GM20431 (cell line): ENCODE measurements around the gene SLC6A12.

Experiments used
- in situ Hi-C: fragments of 300-500 bp; cut with MseI, MboI; formaldehyde crosslinking; loops from one replicate; pipeline ENCODE4 v1.15.0; 2020; ENCODE audit warnings: low sequenced_read_pairs; ENCODE audit not compliant: unreplicated experiment

Gene SLC6A12

DNA sequence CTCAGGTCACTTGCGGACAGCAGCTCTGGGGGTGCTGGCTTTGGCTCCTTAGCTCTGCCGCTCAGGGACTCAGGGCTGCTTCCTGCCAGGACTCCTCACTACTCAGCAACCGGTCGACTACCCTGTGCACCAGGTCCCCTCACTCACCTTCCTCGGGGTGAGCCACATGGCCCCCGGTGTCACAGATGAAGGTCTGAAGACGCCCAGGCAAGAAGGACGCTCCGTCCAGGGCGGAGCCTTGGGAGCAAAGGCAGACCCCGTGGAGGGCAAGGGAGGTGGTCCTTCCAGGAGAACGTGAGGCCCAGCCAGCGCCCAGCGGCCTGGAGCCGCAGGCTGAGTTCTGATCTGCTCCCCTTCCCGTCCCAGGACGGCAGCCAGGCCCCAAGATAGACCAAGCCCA is 32.0 kb downstream of the SLC6A12 start:
- in situ Hi-C loops, result no loop called here

DNA sequence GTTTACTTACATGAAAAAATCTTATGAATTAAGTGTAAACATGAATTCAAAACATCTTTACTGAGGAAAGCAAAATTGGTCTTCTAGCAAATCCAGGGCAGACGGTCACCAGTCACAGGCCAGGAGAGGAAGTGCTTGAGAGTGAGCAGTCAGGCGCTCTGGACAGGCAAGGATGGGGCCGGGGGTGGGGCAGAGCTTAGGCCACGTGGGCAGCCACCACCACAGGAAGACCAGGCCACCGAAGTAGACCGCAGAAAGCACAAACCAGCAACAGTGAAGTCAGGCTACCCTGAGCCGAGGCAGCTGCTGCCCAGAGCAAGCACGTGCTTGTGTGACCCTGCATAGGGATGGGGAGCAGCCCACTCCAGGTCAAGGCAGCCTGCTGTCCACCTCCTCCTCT is 33.5 kb downstream of the SLC6A12 start:
- in situ Hi-C loops, result no loop called here

DNA sequence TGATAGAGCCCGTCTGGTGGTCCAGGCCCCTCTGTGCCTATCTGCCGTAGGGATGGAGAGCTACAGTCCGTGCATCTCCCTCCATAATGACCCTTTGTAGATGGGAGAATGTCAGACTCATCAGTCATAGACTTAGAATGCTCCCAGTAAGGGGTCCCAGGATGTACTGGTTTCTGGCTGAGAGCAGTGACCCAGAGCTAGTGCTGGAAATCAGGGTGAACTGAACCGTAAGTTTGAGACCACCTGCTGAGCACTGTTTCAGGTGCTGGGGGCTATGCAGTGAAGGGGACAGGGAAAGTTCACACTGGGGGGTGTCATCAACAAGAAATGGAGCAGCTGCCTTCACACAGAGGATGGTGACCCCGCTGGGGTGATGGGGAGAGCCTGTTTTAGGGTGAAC is 34.1 kb downstream of the SLC6A12 start:
- in situ Hi-C loops, result no loop called here

DNA sequence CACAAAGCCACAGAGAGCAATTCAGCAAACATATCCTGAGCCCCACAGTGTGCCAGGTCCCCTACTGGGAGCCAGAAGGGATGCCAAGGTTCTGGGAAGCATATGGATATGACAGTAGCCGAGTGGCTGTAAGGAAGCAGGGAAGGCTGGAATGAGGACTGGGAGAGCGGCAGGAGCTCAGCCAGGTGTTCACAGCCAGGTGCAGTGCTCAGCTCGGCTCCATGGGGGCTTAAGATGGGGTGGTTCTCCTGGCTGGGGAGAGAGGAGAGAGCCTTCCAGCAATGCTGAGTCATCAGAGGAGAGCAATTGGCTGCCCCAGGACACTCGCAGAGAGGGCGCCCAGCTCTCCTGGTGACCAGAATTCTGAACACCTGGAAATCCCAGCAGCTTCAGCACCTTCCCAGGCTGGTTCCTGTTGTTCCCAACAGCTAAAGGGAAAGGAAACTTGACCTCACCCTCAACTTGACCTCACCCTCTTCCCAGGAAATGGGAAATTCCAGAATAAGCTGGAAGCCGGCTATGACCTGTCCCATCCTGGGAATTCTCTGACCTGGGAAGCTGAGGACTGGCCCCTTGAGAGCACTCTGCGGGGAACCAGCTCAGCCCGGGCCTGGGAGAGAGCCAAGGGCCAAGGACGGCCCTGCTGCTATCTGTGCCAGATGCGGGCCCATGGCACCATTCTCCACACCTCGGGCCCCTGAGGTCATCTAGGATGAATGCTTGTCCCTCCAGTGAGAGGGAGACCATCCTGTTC is 34.6 kb downstream of the SLC6A12 start:
- in situ Hi-C loops, result no loop called here

DNA sequence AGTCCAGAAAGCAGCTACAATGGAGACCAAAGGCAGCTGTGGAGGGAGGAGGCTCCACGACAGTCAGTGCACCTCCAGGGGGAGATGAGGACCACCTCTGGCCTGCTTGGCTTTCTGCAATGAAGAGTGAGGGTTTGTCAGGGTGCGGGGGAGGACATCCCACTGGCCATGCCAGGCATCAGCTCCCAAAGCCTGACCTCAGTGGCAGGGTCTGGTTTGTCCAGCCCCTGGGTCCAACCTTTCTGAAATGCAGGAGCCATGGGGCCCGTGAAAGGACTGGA is 35.2 kb downstream of the SLC6A12 start:
- in situ Hi-C loops, result no loop called here

DNA sequence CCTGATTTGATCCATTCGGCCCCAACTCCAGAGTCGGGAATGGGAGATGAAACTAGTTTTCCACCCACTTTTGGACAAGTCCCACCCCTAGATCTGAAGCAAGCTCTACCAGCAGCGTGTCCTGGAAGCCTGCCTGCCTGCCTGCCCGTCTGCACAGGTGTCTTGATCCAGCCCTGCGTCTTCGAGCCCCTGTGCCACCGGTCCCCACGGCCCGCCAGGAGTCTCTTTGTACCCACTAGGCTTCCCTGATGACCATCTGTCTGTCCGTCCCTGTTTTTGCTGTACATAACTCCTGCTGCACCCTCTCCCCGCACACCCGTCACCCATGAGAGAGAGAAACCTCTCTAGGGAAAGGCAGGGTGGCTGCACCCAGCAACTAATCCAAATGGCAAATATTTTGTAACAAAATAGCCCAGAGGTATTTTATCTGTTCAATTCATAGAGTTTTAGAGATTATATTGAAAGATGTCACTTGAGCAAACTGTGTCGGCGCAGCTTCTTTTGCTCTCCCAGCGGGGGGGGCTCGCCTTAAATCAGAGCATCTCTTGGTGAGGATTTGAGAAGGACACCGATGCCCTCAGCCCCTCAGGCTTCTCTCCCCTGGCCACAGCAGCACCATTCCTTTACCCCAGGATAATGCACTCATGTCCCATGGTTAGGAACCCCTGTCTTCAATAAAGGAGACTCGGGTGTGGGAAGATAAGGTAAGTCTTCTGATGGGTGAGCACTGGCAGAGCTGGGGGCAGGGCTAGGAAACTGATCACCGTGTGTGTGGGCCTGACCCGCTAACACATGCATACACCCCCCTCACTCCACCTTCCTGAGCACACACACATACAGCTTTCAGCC is 35.8 kb downstream of the SLC6A12 start:
- in situ Hi-C loops, result no loop called here

DNA sequence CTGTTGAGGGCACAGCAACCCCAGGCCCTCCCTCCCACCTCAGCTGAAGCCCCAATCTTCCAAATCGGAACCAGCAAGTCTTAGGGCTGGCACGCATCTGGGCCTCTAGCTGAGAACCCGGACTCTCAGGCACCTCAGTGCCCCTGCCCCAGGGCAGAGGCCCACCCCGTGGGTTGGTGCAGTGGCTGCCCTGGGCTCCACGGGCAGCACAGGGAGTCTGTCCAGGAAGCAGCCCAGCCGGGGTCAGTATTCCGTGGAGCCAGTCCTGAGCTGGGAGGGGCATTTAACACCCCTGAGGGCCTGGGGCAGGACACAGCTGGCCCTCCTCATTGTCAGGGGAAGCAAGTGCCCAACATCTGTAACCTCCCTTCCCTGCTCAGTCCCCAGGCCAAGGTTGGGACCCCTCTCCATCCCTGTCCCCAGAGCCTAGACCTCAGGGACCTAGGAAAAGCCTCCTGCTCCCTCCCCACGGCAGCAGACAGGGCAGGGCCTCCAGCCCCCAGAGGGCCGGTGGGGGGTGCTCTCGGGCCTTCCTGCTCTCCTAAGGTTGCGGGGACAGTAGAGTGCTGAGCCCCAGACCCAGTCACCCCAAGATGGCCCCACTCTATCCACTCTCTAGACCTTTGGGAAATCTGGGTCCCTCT is 36.5 kb downstream of the SLC6A12 start:
- in situ Hi-C loops, result no loop called here

DNA sequence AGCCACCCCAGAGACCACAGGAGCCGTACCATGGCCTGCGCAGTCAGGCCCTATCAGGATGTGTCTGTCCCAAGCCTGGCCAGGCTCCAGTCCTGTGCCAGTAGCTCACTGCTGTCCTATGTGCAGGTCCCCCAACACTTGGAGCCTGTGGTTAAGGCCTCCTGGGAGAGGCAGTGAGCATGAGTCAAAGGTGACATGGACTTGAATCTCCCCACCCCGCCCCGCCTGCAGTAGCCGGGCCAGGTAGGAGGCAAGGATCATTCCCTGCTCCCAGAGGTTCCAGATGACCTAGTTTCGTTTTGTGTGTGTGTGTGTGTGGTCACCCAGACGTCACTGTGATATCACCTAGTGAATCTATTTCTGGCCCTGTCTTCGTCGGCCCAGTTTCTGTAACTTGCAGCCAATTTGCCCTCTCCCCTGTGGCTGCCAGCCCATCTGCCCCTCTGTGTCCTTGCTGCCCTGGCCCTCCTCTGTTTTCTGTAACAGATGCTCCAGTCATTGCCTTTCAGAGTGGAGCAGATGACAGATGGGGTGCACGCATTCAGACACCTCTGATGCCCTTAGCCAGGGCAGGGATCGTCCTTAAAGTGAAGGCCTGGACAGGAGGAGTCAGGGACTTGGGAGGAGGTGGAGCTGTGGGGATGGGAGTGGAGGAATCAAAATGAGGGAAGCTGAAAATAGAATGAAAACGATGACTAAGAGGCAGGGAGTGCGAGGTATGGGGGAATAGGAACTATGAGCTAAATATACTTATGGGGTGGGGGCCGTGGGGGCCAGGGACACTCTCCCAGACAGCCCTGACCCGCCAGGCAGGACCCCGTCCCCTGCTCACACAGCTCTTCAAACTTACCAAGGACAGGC is 37.4 kb downstream of the SLC6A12 start:
- in situ Hi-C loops, result no loop called here

DNA sequence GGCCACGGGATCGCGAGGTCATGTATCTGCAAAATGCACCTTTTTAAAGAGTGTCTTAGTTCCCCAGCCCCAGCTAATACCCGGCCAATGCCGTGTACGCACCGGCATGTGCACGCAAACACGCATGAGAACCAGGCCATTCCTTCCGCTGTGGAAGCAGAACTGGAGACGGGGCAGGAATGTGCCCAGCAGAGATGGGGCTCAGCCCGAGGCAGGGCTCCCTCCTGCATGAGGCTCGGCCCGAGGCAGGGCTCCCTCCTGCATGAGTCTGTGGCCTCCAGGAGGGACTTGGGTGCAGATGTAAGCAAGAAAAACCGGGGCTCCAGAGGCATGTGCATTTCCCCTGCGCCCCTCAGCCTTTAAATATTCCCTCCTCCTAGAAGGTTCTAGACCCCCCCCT is 38.2 kb downstream of the SLC6A12 start:
- in situ Hi-C loops, result no loop called here

DNA sequence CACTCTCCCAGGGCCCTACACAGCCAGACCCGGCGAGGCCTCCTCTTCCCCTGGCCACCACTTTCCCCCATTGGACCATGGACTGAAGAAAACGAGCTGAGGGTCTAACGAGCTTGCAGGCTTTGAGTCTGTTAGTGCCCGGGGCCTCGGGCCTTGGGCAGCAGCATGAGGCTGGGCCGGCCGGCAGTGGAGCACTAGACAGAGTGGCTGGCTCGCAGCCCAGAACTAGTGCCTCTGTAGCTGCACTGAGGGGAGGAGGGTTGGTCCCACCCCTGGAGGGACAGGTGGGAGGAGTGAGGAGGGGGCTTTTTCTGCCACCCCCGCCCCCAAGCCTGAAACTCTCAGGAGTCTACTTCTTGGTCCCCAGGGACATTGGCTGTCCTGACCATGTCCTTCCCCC is 38.7 kb downstream of the SLC6A12 start:
- in situ Hi-C loops, result no loop called here

DNA sequence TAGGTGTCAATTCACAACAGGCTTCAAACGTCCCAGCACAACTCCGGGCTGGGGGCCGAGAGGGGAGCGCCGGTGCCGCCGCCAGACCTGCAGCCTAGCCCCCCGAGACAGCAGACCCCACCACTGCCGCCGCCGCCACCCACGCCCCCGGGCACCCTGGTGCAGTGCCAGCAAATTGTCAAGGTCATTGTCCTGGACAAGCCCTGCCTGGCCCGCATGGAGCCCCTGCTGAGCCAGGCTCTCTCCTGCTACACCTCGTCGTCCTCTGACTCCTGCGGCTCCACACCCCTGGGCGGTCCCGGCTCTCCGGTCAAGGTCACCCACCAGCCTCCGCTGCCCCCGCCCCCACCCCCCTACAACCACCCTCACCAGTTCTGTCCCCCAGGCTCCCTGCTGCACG is 39.4 kb downstream of the SLC6A12 start:
- in situ Hi-C loops, result no loop called here

DNA sequence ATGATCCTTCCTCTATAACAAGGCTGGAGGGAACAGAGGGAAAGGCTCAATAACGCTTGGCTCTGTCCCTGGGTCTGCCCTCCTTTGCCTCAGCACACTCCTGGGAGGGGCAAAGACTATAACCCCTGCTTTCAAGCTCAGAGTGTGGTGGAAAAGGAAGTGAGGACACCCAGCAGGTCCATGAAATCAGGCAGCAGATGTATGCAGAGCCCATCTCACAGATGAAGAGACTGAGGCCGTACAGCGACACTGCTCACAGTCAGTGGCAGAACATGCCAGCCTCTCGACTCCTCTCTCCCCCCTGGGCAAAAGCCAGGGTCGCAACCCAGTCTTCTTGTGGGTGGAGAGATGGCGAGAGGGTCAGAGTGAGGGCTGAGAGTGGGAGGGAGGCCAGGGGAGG is 39.8 kb downstream of the SLC6A12 start:
- in situ Hi-C loops, result no loop called here

DNA sequence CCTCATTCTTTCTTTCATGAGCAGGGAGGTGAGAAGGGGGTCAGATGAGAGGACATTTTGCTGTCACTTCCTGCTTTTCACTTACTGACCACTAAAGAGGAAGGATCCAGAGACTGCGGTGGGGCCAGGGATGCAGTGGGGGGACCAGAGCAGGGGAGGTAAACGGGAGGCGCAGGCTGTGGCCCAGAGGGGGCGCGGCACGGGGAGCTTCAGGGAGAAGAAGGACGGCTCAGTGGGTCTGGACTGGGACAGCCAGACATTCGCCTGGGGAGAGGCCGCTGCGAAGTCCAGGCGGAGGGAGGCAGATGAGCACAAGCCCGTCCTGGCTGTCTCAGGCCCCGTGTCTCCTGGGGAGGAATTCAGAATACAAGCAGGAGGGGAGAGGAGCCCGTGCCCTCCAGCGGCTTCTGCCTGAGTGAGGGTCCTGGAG is 41.2 kb downstream of the SLC6A12 start:
- in situ Hi-C loops, result no loop called here

DNA sequence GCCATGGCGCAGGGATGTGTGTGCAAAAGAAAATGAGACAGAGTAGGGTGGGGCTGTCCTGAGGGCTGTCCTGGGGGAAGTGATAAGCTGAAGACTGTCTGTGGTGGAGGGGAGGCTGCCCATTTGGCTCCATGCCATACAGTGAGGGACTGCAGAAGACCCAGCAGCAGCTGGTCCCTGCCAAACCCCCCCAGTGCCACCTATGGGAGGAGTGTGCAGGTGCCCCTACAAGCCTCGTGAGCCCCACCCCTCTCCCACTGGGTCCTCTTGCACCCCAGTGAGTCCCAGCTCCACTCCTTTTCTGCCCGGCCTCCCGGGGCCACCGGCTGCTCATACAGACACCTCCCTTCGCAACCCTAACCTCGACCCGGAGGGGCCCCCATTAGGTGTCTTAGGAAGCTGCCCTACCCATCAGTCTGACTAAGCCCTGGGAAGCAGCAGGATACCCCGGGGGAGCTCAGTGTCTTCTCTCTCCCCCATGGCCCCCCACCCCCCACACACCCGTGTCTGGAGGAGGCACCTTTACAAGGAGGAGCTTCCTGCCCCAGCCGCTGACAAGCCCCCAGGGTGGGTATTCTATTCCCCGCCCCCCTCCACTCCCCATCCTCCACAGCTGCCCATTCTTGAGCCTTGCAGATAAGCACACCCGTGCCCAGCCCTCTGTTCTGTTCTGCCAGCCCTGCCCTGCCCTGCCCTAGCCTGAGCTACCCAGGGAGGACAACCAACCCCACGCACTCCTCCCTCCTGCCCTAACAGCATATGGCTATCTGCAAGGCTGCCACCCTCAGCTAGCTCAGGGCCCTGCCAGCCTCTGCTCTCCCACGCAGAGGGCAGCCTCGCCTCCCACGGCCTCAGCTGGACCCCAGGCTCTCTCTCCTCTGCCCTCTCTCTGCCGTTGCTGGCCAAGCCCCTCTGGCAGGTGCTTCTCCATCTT is 41.9 kb downstream of the SLC6A12 start:
- in situ Hi-C loops, result no loop called here

DNA sequence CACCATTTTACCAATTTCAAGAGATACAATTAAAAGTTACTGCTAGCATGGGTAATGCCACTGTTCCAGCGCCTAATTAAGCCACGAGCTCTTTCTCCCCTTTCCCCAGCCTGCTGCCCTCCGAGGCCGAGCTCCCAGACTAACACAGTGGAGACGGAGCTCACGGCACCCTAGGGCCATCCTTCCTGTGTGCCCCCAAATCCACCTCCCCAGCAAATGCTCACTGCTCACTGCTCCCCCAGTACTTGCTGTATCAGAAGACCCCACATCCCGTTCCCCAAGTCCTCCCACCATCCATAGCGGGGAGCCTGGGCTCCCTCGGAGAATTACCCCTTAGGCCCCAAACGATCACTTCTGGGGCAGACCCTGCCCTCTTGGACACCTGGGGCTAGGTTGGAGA is 42.7 kb downstream of the SLC6A12 start:
- in situ Hi-C loops, result no loop called here

DNA sequence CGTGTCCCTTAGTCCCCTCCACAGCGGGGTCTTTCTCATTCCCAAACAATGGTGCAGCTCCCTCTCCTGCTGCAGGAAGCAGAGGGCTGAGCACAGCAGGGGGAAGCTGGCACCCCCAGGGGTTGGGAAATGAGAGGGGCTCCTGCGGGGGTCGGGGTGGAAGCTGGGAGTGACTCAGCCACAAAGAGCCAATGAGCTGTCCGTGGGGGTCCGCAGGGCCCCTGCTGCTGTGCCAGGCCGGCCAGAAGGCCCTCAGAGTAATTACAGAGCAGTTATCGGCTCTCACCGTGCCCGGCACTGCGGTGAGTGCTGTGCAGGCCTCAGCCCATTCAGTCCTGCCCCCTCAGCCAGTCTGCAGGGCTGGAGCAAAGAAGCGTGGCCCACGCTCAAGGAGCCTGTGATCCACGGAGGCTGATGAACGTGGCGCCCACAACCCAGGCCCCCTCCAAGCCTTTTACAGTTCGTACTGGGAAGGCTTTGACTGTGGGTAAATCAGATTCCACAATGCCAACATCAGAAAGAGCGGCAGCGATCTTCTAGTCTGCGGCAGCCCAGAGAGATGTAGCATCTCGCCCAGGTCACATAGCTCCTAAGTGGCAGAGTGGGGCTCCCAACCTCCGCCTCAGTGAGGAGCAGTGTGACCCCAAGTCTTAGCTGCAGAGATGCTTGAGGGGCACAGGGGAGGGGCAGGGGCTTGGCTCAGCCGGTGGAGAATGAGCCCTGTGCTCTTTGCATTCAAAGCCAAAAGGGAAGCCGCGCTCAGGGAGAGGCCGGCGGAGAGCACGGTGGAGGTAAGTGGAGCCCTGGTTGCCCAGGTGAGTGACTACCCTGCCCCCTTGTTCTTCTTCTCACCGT is 43.4 kb downstream of the SLC6A12 start:
- in situ Hi-C loops, result no loop called here

DNA sequence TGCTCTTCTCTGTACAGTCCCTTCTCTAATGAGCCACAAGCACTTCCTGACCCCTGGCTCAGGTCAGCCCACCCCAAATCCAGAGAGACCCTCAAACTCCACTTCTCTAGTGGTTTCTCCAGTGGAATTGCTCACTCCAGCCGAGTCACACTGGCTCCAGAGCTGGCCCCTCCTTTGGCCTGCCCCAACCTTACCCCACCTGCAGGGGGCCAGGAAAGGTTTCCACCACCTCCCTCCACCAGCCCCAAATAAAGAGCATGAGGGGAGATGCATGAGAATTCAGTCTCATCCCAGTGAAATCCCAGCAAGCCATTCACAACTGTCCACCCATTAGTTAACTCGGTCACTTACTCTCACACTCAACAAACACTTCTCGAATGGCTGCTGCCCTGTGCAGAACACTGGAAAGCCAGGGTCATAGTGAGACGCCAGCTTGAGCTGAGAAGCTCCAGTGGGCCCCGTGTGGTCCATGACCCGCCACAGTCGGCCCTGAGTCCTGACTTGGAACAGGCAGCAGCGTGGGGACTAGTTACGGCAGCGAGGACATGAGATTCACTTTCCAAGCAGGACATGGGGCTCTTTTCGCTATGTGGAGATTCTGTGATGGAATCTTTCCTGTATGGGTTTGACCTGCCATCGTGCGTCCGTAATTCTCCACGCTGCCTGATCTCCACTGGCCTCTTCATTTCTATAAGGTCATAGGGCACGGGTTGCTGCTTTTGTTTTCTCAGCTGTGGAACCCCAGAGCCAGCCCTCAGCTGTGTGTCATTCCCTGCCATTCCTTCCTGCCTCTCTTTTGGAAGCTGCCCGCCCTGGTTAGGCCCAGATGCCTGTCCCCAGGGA is 44.2 kb downstream of the SLC6A12 start:
- in situ Hi-C loops, result no loop called here
